ENCODE results near the gene CYTIP.

- TF ChIP-seq POLR2AphosphoS5 (IDR thresholded peaks at IDR 0.05; ENCODE audit: low read depth, low read length) = no peak
- no peak for TF ChIP-seq POLR2A (IDR thresholded peaks at IDR 0.05; ENCODE audit: low read depth, low read length)
- TF ChIP-seq SPI1 (IDR thresholded peaks at IDR 0.05; ENCODE audit: low read depth, low read length) = no peak
- TF ChIP-seq TAF1 (IDR thresholded peaks at IDR 0.05; ENCODE audit: low read depth, low read length) = no peak
- no peak for TF ChIP-seq PAX5 (IDR thresholded peaks at IDR 0.05; ENCODE audit: insufficient read depth, low read length, severe bottlenecking)
Measured at GRCh38 chr2:157479081-157480027, 35.5 kb upstream of the CYTIP start.
